Fibroblast of lung (primary cell): ENCODE results near the gene PCDH1.

Experiments used
- EZH2 ChIP-seq: IDR thresholded peaks from 2 replicates; pipeline ENCODE4 v1.5.1; 2012; ENCODE audit warnings: low read length, control low read depth, mild to moderate bottlenecking; ENCODE audit errors: missing control alignments
- TF ChIP-seq, protein P1 (sequence below), 2 donors: IDR thresholded peaks in 1 of 2; conservative IDR thresholded peaks in 1 of 2; 1 replicate in 1 of 2; 2 replicates in 1 of 2; pipeline ENCODE4 v1.5.1; 2011 to 2012; ENCODE audit warnings: low read length in 2 of 2, control low read depth in 1 of 2, inconsistent platforms in 1 of 2, low read depth in 1 of 2, mild to moderate bottlenecking in 1 of 2

DNA sequence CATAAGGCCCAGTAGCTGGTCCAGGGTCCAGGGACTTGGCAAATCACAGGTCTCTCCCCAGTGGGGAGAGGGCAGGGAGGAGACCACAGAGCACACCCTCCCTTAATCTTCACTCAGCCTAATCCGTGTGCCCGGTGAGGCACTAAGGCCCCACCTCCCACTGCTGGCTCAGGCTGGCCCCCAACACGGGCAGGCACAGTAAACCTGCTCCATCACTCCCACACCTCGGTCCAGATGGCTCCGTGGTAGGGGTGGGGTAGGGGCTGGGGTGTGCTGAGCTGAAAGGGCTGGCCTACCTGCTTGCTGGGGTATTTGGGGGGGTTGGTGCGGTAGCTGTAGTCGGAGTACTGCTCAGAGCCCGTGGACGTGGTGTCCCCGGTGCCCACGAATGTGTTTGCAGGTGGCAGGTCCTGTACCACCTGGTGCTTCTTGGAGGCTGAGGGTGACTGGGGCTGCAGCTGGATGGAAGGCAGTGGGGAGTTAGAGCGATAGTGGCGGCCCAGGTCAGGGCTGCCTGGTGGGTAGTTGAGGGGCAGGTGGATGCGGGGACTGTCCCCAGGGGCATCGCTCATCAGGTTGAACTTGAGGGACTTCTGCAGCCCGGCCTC, 15.2 kb downstream of the PCDH1 start:
- TF ChIP-seq, protein P1, sequence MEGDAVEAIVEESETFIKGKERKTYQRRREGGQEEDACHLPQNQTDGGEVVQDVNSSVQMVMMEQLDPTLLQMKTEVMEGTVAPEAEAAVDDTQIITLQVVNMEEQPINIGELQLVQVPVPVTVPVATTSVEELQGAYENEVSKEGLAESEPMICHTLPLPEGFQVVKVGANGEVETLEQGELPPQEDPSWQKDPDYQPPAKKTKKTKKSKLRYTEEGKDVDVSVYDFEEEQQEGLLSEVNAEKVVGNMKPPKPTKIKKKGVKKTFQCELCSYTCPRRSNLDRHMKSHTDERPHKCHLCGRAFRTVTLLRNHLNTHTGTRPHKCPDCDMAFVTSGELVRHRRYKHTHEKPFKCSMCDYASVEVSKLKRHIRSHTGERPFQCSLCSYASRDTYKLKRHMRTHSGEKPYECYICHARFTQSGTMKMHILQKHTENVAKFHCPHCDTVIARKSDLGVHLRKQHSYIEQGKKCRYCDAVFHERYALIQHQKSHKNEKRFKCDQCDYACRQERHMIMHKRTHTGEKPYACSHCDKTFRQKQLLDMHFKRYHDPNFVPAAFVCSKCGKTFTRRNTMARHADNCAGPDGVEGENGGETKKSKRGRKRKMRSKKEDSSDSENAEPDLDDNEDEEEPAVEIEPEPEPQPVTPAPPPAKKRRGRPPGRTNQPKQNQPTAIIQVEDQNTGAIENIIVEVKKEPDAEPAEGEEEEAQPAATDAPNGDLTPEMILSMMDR (conservative IDR thresholded peaks at IDR 0.05 in 1 of 2, IDR thresholded peaks at IDR 0.05 in 1 of 2; ENCODE audit: low read depth in 1 of 2, low read length in 2 of 2): no peak
- no peak for TF ChIP-seq EZH2
